ENCODE measurements around the gene CHD3. TPM values are rescaled to one million over a fixed set of nuclear protein-coding genes. Genes with fewer than 3 reads are reported as not detected.
"Not testable (repeated sequence)": the region's sequence is repeated elsewhere in the genome, so short reads cannot be mapped to it uniquely, and the experiment has no call there.

Gene CHD3
- total RNA-seq, 1 donor from 2014 or later, result 5.7 TPM

DNA sequence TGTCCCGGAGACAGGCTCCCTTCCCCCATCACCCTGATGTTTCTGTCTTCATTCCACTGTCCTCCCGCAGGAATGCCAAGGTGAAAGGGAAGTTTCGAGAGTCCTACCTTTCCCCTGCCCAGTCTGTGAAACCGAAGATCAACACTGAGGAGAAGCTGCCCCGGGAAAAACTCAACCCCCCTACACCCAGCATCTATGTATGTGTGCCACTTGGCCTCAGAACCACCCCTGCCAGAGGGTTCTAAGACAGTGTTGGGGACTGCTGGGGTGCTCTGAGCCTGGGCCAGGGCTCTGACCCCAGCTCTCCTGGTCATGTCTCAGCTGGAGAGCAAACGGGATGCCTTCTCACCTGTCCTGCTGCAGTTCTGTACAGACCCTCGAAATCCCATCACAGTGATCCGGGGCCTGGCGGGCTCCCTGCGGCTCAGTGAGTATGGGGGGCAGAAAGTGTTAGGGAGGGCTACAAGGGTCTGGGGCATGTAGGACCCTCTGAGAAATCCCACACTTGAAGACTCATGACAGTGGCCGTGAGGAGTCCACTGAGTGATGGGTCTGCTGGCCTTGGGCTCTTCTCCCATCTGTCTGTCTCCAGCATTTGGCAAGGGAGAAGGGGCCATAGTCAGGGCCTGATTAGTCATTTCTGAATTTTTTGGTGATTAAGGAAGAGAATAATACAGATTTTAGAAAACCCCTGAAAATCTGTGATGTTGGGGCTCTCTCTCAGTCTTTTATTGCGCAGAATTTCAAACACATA lies 38.7 kb upstream of the CHD3 start:
- ATAC-seq (no peak), DNase-seq (ENCODE audit: low spot score) (no peak)

DNA sequence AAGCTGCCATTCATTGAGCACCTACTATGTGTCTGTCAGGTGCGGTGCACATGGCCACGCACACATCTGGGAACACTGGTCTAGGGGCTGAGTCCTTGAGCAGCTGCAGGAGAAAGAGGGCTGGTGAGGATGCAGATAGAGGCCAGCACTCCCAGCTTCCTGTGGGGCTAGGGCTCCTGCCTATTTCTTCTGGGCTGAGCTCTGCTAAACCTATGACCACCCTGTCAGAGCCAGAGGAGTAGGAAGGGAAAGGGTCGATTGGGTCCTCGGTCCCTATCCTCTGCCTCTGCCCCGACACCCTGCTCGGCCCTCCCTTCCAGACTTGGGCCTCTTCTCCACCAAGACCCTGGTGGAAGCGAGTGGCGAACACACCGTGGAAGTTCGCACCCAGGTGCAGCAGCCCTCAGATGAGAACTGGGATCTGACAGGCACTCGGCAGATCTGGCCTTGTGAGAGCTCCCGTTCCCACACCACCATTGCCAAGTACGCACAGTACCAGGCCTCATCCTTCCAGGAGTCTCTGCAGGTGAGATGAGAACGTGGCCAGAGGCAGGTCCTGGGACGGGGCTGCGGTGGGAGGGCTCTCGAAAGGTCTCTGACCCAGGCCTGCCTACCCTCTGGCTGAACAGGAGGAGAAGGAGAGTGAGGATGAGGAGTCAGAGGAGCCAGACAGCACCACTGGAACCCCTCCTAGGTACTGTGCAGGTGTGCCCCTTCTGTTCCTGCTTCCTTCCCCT lies 37.7 kb upstream of the CHD3 start:
- ATAC-seq (no peak), DNase-seq (ENCODE audit: low spot score) (no peak)

DNA sequence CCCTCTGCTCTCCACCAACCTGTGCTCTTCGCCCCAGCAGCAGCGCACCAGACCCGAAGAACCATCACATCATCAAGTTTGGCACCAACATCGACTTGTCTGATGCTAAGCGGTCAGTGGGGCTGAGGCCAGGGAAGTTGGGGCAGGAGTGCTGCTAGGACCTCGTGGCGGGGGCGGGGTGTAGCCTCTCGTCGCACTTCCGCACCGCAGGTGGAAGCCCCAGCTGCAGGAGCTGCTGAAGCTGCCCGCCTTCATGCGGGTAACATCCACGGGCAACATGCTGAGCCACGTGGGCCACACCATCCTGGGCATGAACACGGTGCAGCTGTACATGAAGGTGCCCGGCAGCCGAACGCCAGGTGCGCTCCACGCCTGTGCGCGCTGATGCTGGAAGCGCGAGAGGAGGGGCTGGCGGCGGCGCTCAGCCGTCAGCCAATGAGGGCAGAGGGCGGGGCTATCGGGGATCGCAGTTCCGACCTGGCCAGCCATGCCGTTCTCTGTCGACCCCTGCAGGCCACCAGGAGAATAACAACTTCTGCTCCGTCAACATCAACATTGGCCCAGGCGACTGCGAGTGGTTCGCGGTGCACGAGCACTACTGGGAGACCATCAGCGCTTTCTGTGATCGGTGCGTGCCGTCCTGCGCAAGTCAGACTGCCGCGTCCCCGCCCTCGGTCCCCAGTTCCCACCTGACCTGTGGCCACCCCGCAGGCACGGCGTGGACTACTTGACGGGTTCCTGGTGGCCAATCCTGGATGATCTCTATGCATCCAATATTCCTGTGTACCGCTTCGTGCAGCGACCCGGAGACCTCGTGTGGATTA lies 36.9 kb upstream of the CHD3 start:
- DNase-seq (ENCODE audit: low spot score) (peak; percentile 90), ATAC-seq (peak; percentile 88)

- no peak for DNase-seq (ENCODE audit: low spot score)
- no peak for ATAC-seq
Observed at GRCh38 chr17:7852262-7852670, 36.3 kb upstream of the CHD3 start.

- ATAC-seq, result no peak
- peak; percentile 47 for DNase-seq (ENCODE audit: low spot score)
Observed at GRCh38 chr17:7852919-7853690, 35.5 kb upstream of the CHD3 start.

- ATAC-seq (no peak), DNase-seq (ENCODE audit: low spot score) (peak; percentile 47)
Observed at GRCh38 chr17:7853691-7854038, 34.9 kb upstream of the CHD3 start.

GRCh38 chr17:7854078-7854777 lies 34.4 kb upstream of the CHD3 start:
- peak; percentile 44 for DNase-seq (ENCODE audit: low spot score)
- no peak for ATAC-seq

- ATAC-seq (no peak), DNase-seq (ENCODE audit: low spot score) (peak; percentile 45)
Observed at GRCh38 chr17:7854851-7855659, 33.5 kb upstream of the CHD3 start, which contains the start of gene TMEM88. Gene TMEM88, plus strand, starts transcription at chr17:7855066. Its CDS starts 9 bp downstream, at chr17:7855075.

DNA sequence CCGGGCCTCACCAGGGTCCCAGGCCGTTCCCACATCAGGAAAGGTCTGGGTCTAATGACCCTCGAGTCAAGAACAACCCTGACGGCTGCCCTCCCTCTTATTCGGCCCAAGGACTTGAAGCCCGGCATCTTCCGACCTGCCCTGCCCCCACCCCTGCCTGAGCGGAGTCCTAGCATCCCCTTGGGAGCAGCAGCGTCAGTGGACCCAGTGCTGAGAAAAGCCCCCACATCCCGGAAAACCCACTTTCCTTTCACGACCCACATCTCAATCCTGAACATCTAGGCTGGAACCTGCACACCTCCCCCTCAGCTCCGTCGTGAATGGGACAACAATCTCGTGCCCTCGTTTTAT lies 33.0 kb upstream of the CHD3 start:
- no peak for ATAC-seq
- DNase-seq (ENCODE audit: low spot score), result peak; percentile 54

DNA sequence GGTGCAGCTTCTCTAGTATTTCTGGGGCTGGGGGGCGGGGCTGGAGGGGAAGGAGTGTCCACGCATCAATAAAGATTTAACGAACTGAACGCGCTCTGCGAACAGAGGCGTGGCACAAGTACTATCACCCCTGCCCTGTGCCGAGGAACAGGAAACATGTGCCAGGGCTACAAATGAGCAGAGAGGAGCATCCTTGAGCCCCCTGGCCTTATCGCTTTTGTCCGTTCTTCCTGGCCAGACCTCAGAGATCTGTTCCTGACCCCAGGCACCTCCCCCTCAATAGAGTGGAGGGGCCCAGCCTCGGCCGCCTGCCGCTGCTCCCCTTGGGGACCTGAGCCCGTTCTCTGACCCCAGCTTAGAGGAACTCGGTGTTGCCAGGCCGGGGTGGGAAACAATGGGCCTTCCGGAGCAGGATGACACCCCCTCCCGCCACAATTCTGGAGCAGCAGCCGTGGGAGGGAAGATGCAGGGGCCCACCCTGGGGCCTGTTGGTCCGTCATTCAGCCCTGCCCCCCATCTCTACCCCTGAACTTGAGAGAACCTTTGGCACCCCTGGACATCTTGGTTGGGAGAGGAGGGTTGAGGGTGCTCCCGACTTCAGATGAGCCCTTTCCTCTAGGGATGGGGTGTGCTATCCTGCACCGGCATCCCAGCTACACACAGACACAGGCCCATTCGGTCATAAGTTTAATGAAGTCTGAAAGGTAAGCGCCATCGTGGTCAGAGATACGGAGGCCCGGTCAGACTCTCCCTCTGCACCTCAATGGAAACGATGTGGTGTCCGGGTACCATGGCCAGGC lies 32.4 kb upstream of the CHD3 start:
- DNase-seq (ENCODE audit: low spot score), result peak; percentile 60
- no peak for ATAC-seq

DNA sequence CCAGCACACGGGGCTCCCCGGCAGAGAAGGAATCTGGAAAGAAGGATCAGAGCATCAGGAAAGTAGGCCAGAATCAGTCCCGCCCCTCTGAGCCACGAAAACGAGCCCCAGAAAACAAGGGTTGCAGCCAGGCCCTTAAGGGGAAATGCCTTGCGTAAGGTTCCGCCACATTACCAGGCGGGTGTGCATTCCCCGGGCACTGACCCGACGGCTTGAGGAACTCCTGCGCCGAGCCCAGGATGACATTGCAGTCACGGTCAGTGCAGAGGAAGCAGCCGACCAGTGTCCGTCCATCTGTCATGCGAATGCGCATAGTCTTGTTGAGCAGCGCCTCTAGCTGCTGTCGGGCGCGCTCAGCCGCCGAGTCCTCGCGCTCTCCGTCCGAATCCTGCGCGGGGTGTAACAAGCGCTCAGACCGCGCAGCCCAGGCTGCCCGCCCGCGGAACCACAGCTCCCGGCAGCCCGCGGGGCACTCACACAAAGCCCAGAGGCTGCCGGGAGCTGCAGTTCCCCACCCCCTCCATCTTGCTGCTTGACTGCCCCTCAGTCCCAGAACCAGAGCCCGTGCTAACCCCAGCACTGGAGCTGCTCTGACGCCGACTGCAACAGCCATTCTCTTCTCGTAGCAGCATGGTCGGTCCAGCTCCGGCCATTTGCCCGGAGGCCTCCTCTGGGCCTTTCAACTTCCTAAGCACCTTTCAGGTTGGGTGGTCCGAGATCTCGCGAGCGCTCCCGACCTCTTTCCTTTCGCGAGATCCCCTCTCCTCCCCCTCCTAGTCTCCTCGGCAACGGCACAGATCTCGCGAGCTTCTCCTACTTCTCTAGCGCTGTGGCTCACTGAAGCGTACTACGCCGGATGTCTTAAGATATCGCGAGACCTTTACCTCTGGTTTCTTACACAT lies 31.5 kb upstream of the CHD3 start, which contains the start of gene NAA38:
NAA38 (minus strand) TSS at position 749 of the 902 bp plus-strand sequence; CDS start at position 653, 96 bp downstream.
- DNase-seq (ENCODE audit: low spot score), result peak; percentile 96
- peak; percentile 83 for ATAC-seq

GRCh38 chr17:7857713-7858521 lies 30.7 kb upstream of the CHD3 start, which contains the start of gene CYB5D1:
Gene CYB5D1, plus strand, starts transcription at chr17:7858003. Its CDS starts 132 bp downstream, at chr17:7858135.
- peak; percentile 95 for DNase-seq (ENCODE audit: low spot score)
- ATAC-seq, result peak; percentile 71

- DNase-seq (ENCODE audit: low spot score) (peak; percentile 64), ATAC-seq (peak; percentile 37)
Observed at GRCh38 chr17:7858522-7858810, 30.1 kb upstream of the CHD3 start.

- DNase-seq (ENCODE audit: low spot score) (no peak), ATAC-seq (no peak)
Observed at GRCh38 chr17:7859028-7859427, 29.6 kb upstream of the CHD3 start.

DNA sequence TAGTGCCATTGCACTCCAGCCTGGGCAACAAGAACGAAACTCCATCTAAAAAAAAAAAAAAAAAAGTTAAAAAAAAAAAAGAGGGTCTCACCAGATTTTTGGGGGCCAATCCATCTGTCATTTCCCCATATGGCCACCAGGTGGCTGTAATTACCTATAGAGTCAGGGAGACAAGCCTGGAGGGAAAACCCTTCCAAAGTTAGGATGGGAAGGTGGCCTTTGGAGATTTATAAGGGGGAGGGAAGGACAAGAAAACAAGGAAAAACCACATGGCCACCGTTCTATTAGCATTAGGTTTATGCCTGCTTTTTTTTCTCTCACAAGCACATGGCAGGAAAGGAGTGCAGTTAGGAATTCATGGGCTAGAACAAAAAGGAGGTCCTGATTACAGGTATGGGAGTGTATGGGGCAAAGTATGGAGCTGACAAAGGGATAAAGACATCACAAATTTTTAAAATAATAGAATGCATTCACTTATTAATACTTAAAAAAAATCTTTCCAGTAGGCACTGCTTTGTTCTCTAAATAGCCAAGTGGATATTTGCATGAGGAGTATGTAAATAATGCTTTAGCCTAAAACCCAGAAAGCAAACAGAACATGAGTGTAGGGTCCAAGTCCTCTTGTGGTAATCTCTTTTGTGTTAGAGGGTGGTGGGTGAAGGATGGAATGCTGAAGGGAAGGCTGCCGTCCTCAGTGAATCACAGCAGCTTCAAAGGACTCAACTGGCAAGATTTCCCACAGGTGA lies 25.7 kb upstream of the CHD3 start:
- DNase-seq (ENCODE audit: low spot score) (no peak), ATAC-seq (peak; percentile 15)

GRCh38 chr17:7864384-7864783 lies 24.2 kb upstream of the CHD3 start:
- ATAC-seq; DNase-seq (ENCODE audit: low spot score): not testable (repeated sequence)

Measured in left lobe of liver (tissue), 2 donors.